Measurements from ENCODE around the gene GBP4. TPM values are rescaled to one million over a fixed set of nuclear protein-coding genes. Genes with fewer than 3 reads are reported as not detected.

Gene GBP4, protein sequence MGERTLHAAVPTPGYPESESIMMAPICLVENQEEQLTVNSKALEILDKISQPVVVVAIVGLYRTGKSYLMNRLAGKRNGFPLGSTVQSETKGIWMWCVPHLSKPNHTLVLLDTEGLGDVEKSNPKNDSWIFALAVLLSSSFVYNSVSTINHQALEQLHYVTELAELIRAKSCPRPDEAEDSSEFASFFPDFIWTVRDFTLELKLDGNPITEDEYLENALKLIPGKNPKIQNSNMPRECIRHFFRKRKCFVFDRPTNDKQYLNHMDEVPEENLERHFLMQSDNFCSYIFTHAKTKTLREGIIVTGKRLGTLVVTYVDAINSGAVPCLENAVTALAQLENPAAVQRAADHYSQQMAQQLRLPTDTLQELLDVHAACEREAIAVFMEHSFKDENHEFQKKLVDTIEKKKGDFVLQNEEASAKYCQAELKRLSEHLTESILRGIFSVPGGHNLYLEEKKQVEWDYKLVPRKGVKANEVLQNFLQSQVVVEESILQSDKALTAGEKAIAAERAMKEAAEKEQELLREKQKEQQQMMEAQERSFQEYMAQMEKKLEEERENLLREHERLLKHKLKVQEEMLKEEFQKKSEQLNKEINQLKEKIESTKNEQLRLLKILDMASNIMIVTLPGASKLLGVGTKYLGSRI
- 0.48 TPM in 1 of 2 replicates, not detected in the other for total RNA-seq

DNA sequence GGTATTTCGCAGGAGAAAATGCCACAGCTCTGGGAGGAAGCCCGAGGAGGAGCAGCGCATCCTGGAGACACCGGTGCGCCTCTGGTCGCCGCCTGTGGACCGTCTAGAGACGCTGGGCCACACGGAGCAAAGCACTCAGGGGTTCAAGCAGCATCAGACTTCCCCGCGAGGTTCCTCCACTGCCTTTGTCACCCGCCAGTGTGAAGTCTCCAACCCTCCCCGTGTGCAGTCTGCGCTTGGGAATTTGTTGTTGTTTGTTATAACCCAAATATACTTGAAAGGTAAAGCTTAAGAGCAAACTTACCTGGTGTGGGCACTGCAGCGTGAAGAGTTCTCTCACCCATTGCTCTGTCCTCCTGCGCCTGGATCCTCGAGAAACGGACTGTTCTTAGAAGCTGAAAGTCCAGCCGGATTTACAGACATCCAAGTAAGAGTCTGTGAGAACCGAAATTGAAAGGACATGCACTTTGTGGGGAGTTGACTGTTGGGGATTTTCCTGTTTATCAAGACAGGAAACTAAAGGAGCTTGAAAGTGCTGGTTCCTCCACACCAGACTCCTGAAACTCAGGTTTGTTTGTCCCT is at the start of gene GBP4:
Gene GBP4, minus strand, starts transcription at position 452 of the 582 bp plus-strand sequence. Its CDS starts 108 bp downstream, at position 344.

DNA sequence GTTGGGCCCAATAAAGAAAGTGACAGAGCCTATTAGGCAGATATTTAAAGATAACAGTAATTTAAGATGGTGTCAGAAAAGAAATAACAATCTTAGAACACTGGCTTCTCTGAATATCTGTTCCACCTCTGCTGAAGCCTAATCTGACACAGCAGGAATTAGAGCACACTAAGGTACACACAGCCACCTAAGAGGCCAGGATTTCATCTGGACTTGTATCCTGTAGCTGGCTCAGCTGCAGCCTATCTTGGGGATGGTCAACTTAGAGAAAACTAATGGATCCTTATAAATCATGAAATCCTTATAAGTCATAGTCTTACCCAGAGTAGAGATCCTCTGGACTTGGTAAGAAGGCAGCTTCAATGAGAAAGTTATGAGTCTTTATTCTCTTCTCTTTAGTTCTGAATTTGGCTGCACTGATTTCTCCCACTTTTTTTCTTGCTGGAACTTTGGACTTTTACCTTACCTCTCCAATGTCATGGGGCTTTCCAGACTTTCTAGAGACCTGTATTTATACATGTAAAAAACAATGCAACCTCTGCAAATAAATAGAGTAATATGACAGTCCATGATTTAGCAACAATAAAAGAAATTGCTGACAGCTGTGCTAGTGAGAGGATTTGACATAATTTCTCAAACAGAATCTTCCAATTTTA is 23.0 kb downstream of the GBP4 start, which contains the start of gene GBP7:
Gene GBP7, minus strand, starts transcription at position 403 of the 656 bp plus-strand sequence. CDS start 4,068 bp downstream, outside the sequence.

Other genes with a start within 250 kb of the GBP4 start
- gene KYAT3, start 206.3 kb downstream of the GBP4 start, total RNA-seq, result 32.5 and 34.1 TPM in 2 replicates
- 7.0 and 13.2 TPM in 2 replicates for gene RBMXL1, start 206.3 kb downstream of the GBP4 start, total RNA-seq
- 5.1 and 31.3 TPM in 2 replicates for gene GBP3, start 176.1 kb downstream of the GBP4 start, total RNA-seq
- gene GBP1, start 133.7 kb downstream of the GBP4 start, total RNA-seq, result 4.7 and 79.5 TPM in 2 replicates
- 1.3 and 22.7 TPM in 2 replicates for gene GBP2, start 72.8 kb downstream of the GBP4 start, total RNA-seq
- not detected in 2 replicates for gene GBP7, start 22.9 kb downstream of the GBP4 start, total RNA-seq
- 1.2 TPM in 1 of 2 replicates, not detected in the other for gene GBP5, start 73.9 kb upstream of the GBP4 start, total RNA-seq
- 21.7 and 38.6 TPM in 2 replicates for gene GBP6, start 165.1 kb upstream of the GBP4 start, total RNA-seq